GM23338 (cell line): ENCODE measurements around the gene ADM2. TPM values are rescaled to one million over a fixed set of nuclear protein-coding genes. Genes with fewer than 3 reads are reported as not detected.

Experiments
- ATAC-seq: fragments of 200-7000 bp; cut with Tn5 transposase; 3 replicates; pipeline ENCODE4 v1.9.1; 2020
- DNase-seq: peaks from one replicate; pipeline ENCODE4 v3.0.0-alpha.2; 2015; ENCODE audit warnings: low spot score
- H2AFZ ChIP-seq: fragments of 200-600 bp; sonication (generic); 2 replicates; pipeline ENCODE4 v1.8.0; 2016; ENCODE audit warnings: antibody characterized with exemption, mild to moderate bottlenecking, moderate library complexity
- H3F3A ChIP-seq: fragments of 200-600 bp; sonication (generic); replicated peaks from 2 replicates; pipeline ENCODE4 v1.8.0; 2017; ENCODE audit warnings: antibody characterized with exemption, mixed run types, low read depth
- H3K27ac ChIP-seq: fragments of 200-600 bp; sonication (generic); 2 replicates; pipeline ENCODE4 v1.6.1; 2016; ENCODE audit warnings: low read depth
- H3K27me3 ChIP-seq: fragments of 200-600 bp; sonication (generic); 2 replicates; pipeline ENCODE4 v1.8.0; 2016; ENCODE audit warnings: mild to moderate bottlenecking, mixed run types, moderate library complexity; ENCODE audit not compliant: insufficient read depth
- H3K36me3 ChIP-seq: fragments of 200-600 bp; sonication (generic); 2 replicates; pipeline ENCODE4 v1.8.0; 2016; ENCODE audit warnings: mild to moderate bottlenecking; ENCODE audit not compliant: insufficient read depth
- H3K4me1 ChIP-seq: fragments of 200-600 bp; sonication (generic); 2 replicates; pipeline ENCODE4 v1.8.0; 2016; ENCODE audit warnings: mild to moderate bottlenecking, moderate library complexity; ENCODE audit not compliant: insufficient read depth
- H3K4me2 ChIP-seq: fragments of 200-600 bp; sonication (generic); 2 replicates; pipeline ENCODE4 v1.7.1; 2017; ENCODE audit warnings: mixed run types
- H3K4me3 ChIP-seq: fragments of 200-600 bp; sonication (generic); 2 replicates; pipeline ENCODE4 v1.6.1; 2016; ENCODE audit warnings: mixed run types
- H3K79me2 ChIP-seq: fragments of 200-600 bp; sonication (generic); replicated peaks from 2 replicates; pipeline ENCODE4 v1.8.0; 2017; ENCODE audit warnings: mild to moderate bottlenecking; ENCODE audit not compliant: insufficient read depth
- H3K9me2 ChIP-seq: fragments of 200-600 bp; sonication (generic); 2 replicates; pipeline ENCODE4 v1.8.0; 2017; ENCODE audit not compliant: insufficient read depth
- H4K20me1 ChIP-seq: fragments of 200-600 bp; sonication (generic); replicated peaks from 2 replicates; pipeline ENCODE4 v1.8.0; 2017; ENCODE audit warnings: mild to moderate bottlenecking; ENCODE audit not compliant: insufficient read depth
- H3K27ac Mint-ChIP-seq: 2 replicates; pipeline ENCODE4 v1.8.0; 2020; ENCODE audit warnings: inconsistent platforms, mild to moderate bottlenecking, moderate library complexity, mixed read lengths
- H3K27me3 Mint-ChIP-seq: 3 replicates; pipeline ENCODE4 v1.8.0; 2022; ENCODE audit warnings: low read depth, mild to moderate bottlenecking, moderate library complexity, mixed read lengths, inconsistent platforms; ENCODE audit not compliant: insufficient read depth, poor library complexity
- H3K36me3 Mint-ChIP-seq: 3 replicates; pipeline ENCODE4 v1.8.0; 2021; ENCODE audit warnings: low read depth, mild to moderate bottlenecking, inconsistent platforms, moderate library complexity, mixed read lengths
- H3K4me1 Mint-ChIP-seq: 3 replicates; pipeline ENCODE4 v1.8.0; 2020; ENCODE audit warnings: mild to moderate bottlenecking, inconsistent platforms, mixed read lengths
- H3K4me3 Mint-ChIP-seq: 3 replicates; pipeline ENCODE4 v1.8.0; 2021; ENCODE audit warnings: moderate library complexity, mild to moderate bottlenecking, inconsistent platforms, mixed read lengths
- H3K9me3 Mint-ChIP-seq: 3 replicates; pipeline ENCODE4 v1.8.0; 2020; ENCODE audit warnings: moderate library complexity, mild to moderate bottlenecking, inconsistent platforms, mixed read lengths
- ETS1 ChIP-seq: IDR thresholded peaks from 2 replicates; pipeline ENCODE4 v1.6.1; 2016; ENCODE audit warnings: antibody characterized with exemption
- JUNB ChIP-seq: IDR thresholded peaks from one replicate; pipeline ENCODE4 v1.6.1; 2016; ENCODE audit warnings: antibody characterized with exemption; ENCODE audit not compliant: unreplicated experiment
- STAT1 ChIP-seq: IDR thresholded peaks from one replicate; pipeline ENCODE4 v1.6.1; 2016; ENCODE audit warnings: antibody characterized with exemption; ENCODE audit not compliant: unreplicated experiment
- ZNF114 ChIP-seq: fragments of 250-450 bp; sonication (Bioruptor Pico); IDR thresholded peaks from 2 replicates; pipeline ENCODE4 v1.5.0; 2020; ENCODE audit warnings: mild to moderate bottlenecking, moderate library complexity
- ZNF331 ChIP-seq: fragments of 250-450 bp; sonication (Bioruptor Pico); IDR thresholded peaks from 2 replicates; pipeline ENCODE4 v1.5.0; 2020; ENCODE audit warnings: low read depth, mild to moderate bottlenecking, moderate library complexity
- ZNF462 ChIP-seq: fragments of 250-450 bp; sonication (Bioruptor Pico); IDR thresholded peaks from 2 replicates; pipeline ENCODE4 v1.5.0; 2020; ENCODE audit warnings: mild to moderate bottlenecking, moderate library complexity
- polyA plus RNA-seq: library from polyadenylated mRNA; unstranded; fragments of >200 nt; fragmentation: Nextera tagmentation; extraction: Ambion mirVana; gene quantifications from 2 replicates; pipeline ENCODE4 v1.2.1, GENCODE V29; 2016
- total RNA-seq: library from RNA; depleted of rRNA; stranded (reverse); fragments of >200 nt; shearing (Covaris generic); gene quantifications from 2 replicates; pipeline ENCODE4 v1.2.3, GENCODE V29; 2014

The ADM2 gene
- total and polyA plus RNA-seq, 2 experiments from 2014 or later = 3.3 to 7.1 TPM

- no peak for TF ChIP-seq ETS1
- no peak for TF ChIP-seq ZNF462 (CRISPR knock-in tag)
- Mint-ChIP-seq H3K4me1 (peaks cover 11% of the 10 kb centered on the region), H3K27me3 (peaks cover 16% of the 10 kb centered on the region), H3K36me3 (peaks cover 22% of the 10 kb centered on the region), H3K9me3 (peaks cover 4% of the 10 kb centered on the region; the same call in 1 of the 3 replicates), H3K4me3 (no peak overlapping the region), H3K27ac (no peak overlapping the region)
- Histone ChIP-seq H3K79me2 (no peaks in the 10 kb centered on the region), H3K27ac (no peak overlapping the region), H3K4me2 (no peak overlapping the region), H3K4me3 (no peak overlapping the region), H3K36me3 (no peaks in the 10 kb centered on the region; the same call in 1 of the 2 replicates), H2AFZ (no peak overlapping the region), H3K4me1 (no peaks in the 10 kb centered on the region; the same call in 1 of the 2 replicates), H3K9me2 (no peaks in the 10 kb centered on the region), H3F3A (peaks cover 4% of the 10 kb centered on the region), H4K20me1 (no peaks in the 10 kb centered on the region; the same call in 1 of the 2 replicates), H3K27me3 (peaks cover 8% of the 10 kb centered on the region)
- ATAC-seq (no peak), DNase-seq (no peak)
Measured at GRCh38 chr22:50522208-50522805, 41.0 kb downstream of the ADM2 start.

GRCh38 chr22:50522806-50523438 is 41.6 kb downstream of the ADM2 start:
- no peak overlapping the region for H3K4me3 Mint-ChIP-seq
- Histone ChIP-seq H3K4me2 (no peak overlapping the region), H3F3A (peaks cover 4% of the 10 kb centered on the region), H3K4me3 (no peak overlapping the region), H3K79me2 (no peaks in the 10 kb centered on the region), H3K36me3 (no peaks in the 10 kb centered on the region; the same call in 1 of the 2 replicates), H4K20me1 (no peaks in the 10 kb centered on the region; the same call in 1 of the 2 replicates), H3K4me1 (no peaks in the 10 kb centered on the region; the same call in 1 of the 2 replicates), H3K9me2 (no peaks in the 10 kb centered on the region), H3K27me3 (peaks cover 14% of the 10 kb centered on the region), H3K27ac (no peak overlapping the region), H2AFZ (no peak overlapping the region)
- H3K9me3 Mint-ChIP-seq = peaks cover 4% of the 10 kb centered on the region; the same call in 1 of the 3 replicates
- H3K4me1 Mint-ChIP-seq = peaks cover 11% of the 10 kb centered on the region
- peaks cover 22% of the 10 kb centered on the region for H3K27me3 Mint-ChIP-seq
- TF ChIP-seq ZNF331 (CRISPR knock-in tag) = no peak
- no peak for TF ChIP-seq STAT1
- no peak for TF ChIP-seq JUNB
- TF ChIP-seq ZNF114 (CRISPR knock-in tag) = no peak
- ATAC-seq = no peak
- peaks cover 20% of the 10 kb centered on the region for H3K36me3 Mint-ChIP-seq
- no peak for DNase-seq
- H3K27ac Mint-ChIP-seq = no peak overlapping the region
